K562 (cell line): ENCODE results near the gene CYB5R3. TPM values are rescaled to one million over a fixed set of nuclear protein-coding genes. Genes with fewer than 3 reads are reported as not detected.

Experiments
- ATAC-seq: fragments of 200-7000 bp; cut with Tn5 transposase; 3 replicates; pipeline ENCODE4 v1.9.1; 2020; ENCODE audit warnings: moderate library complexity
- BruUV-seq: library from RNA; stranded (reverse); fragments of 400-500 nt; replicated peaks from 2 replicates; lab custom pipeline; 2021; lab: Mats Ljungman, UMichigan
- CTCF ChIA-PET: fragments of 300-600 bp; formaldehyde crosslinking; extraction: SDS; loops from one replicate; lab custom pipeline; 2021; ENCODE audit warnings: low intra/inter-chr PET ratio; lab: Yijun Ruan, JAX
- POLR2A ChIA-PET: fragments of 300-600, 350-650 bp; sonication (Branson Sonifier 250); formaldehyde crosslinking; extraction: SDS; loops from one replicate; lab custom pipeline; 2021; ENCODE audit warnings: antibody characterized with exemption, inconsistent platforms; lab: Yijun Ruan, JAX
- DNase-seq, 4 experiments: peaks; one replicate each; pipeline versions ENCODE4 v3.0.0 to v3.0.0-alpha.2; 2011 to 2018; ENCODE audit warnings: low spot score in 3 of 4, mixed read lengths in 3 of 4; ENCODE audit errors: extremely low read depth in 1 of 4
- FAIRE-seq: peaks from 2 replicates; lab custom pipeline; 2011; peaks lifted over from hg19 to GRCh38; lab: Jason Lieb, UNC
- H2AFZ ChIP-seq: 2 replicates; pipeline ENCODE4 v1.6.0; 2011; ENCODE audit warnings: low read depth, low read length, control low read depth, inconsistent platforms
- H3K27ac ChIP-seq: fragments of 200-600 bp; 3 replicates; pipeline ENCODE4 v1.8.0; 2011; ENCODE audit warnings: low read depth, mild to moderate bottlenecking, control low read depth, inconsistent platforms, low read length, moderate library complexity, mixed read lengths; ENCODE audit errors: extremely low read depth
- H3K27me3 ChIP-seq, 2 experiments: fragments of 300-600 bp in 1 of 2; 2 replicates in 1 of 2; 3 replicates in 1 of 2; pipeline versions ENCODE4 v1.6.0 to v1.8.0; 2011; ENCODE audit warnings: inconsistent platforms in 2 of 2, low read length in 2 of 2, mild to moderate bottlenecking in 1 of 2, mixed read lengths in 1 of 2, moderate library complexity in 1 of 2; ENCODE audit not compliant: control insufficient read depth in 2 of 2, insufficient read depth in 2 of 2
- H3K36me3 ChIP-seq: fragments of 300-600 bp; 3 replicates; pipeline ENCODE4 v1.8.0; 2011; ENCODE audit warnings: mild to moderate bottlenecking, low read length, inconsistent platforms; ENCODE audit not compliant: control insufficient read depth, insufficient read depth
- H3K4me1 ChIP-seq, 2 experiments: fragments of 200-600 bp in 1 of 2; replicated peaks in 1 of 2; 2 replicates in 1 of 2; 3 replicates in 1 of 2; pipeline versions ENCODE4 v1.5.1 to v1.8.0; 2011; ENCODE audit warnings: inconsistent platforms in 2 of 2, low read length in 2 of 2, mild to moderate bottlenecking in 1 of 2, mixed read lengths in 1 of 2, moderate library complexity in 1 of 2; ENCODE audit not compliant: control insufficient read depth in 2 of 2, insufficient read depth in 2 of 2
- H3K4me2 ChIP-seq: 2 replicates; pipeline ENCODE4 v1.6.1; 2011; ENCODE audit warnings: low read length, control low read depth, inconsistent platforms, mixed read lengths; ENCODE audit not compliant: insufficient read depth
- H3K4me3 ChIP-seq: fragments of 200-600 bp; sonication (generic), shearing (Covaris generic); 2 replicates; pipeline ENCODE4 v1.5.1; 2016; ENCODE audit warnings: control low read depth, inconsistent platforms
- H3K79me2 ChIP-seq: fragments of 200-600 bp; 3 replicates; pipeline ENCODE4 v1.8.0; 2011; ENCODE audit warnings: low read length, inconsistent platforms; ENCODE audit not compliant: control insufficient read depth, insufficient read depth
- H3K9ac ChIP-seq, 2 experiments: 2 replicates each; pipeline versions ENCODE4 v1.6.0 to v1.6.1; 2011; ENCODE audit warnings: low read depth in 2 of 2, low read length in 2 of 2, control low read depth in 1 of 2, inconsistent platforms in 1 of 2, mild to moderate bottlenecking in 1 of 2, mixed read lengths in 1 of 2; ENCODE audit not compliant: insufficient read depth in 1 of 2
- H3K9me1 ChIP-seq: one replicate; pipeline ENCODE4 v1.6.0; 2011; ENCODE audit warnings: inconsistent platforms, mild to moderate bottlenecking, low read length, moderate library complexity; ENCODE audit not compliant: control insufficient read depth, insufficient read depth
- H3K9me3 ChIP-seq: replicated peaks from 2 replicates; pipeline ENCODE4 v1.5.1; 2011; ENCODE audit warnings: low read depth, low read length, inconsistent platforms; ENCODE audit not compliant: control insufficient read depth, insufficient read depth
- H4K20me1 ChIP-seq: replicated peaks from 2 replicates; pipeline ENCODE4 v1.6.1; 2011; ENCODE audit warnings: low read length, inconsistent platforms, mixed read lengths; ENCODE audit not compliant: control insufficient read depth, insufficient read depth
- ATF3 ChIP-seq, 2 experiments: fragments of 450-650 bp in 1 of 2; sonication (generic) in 1 of 2; formaldehyde crosslinking in 1 of 2; IDR thresholded peaks in 1 of 2; conservative IDR thresholded peaks in 1 of 2; 2 replicates each; pipeline versions ENCODE4 v1.6.1 to v1.8.1; 2016 to 2023; ENCODE audit warnings: mild to moderate bottlenecking in 2 of 2, moderate library complexity in 2 of 2, inconsistent platforms in 1 of 2, missing genetic modification reagents in 1 of 2
- JUND ChIP-seq, 2 experiments: IDR thresholded peaks; 2 replicates in 1 of 2; 3 replicates in 1 of 2; pipeline ENCODE4 v1.6.1; 2011; ENCODE audit warnings: borderline replicate concordance in 2 of 2, low read depth in 2 of 2, low read length in 2 of 2, improper control_type of control experiment in 1 of 2, missing biosample characterization in 1 of 2, missing genetic modification characterization in 1 of 2, missing genetic modification reagents in 1 of 2
- PHB ChIP-seq: fragments of 250-450 bp; sonication (Bioruptor Pico); IDR thresholded peaks from 2 replicates; pipeline ENCODE4 v1.5.0; 2021
- TBP ChIP-seq: optimal IDR thresholded peaks from 2 replicates; pipeline ENCODE3; 2011; ENCODE audit warnings: low read depth, low read length, improper control_type of control experiment
- THRB ChIP-seq: fragments of 450-650 bp; formaldehyde crosslinking; conservative IDR thresholded peaks from 2 replicates; pipeline ENCODE4 v1.4.0; 2022; ENCODE audit warnings: mild to moderate bottlenecking, missing genetic modification characterization
- ZFP36 ChIP-seq: fragments of 150-350 bp; IDR thresholded peaks from 2 replicates; pipeline ENCODE4 v1.6.1; 2018; ENCODE audit warnings: low read length, low read depth; ENCODE audit not compliant: partially characterized antibody
- WGBS: fragments of 100-300 bp; shearing (Covaris generic); methylation state at CpG from one replicate; pipeline ENCODE4 v1.1.6; 2016; ENCODE audit warnings: low coverage, mixed read lengths; ENCODE audit not compliant: insufficient coverage; ENCODE audit errors: missing lambda C conversion rate; 5-methylcytosine and 5-hydroxymethylcytosine counted together
- in situ Hi-C: fragments of 300-500 bp; cut with MboI; formaldehyde crosslinking; loops from 4 replicates; pipeline ENCODE4 v1.15.0; 2018; ENCODE audit warnings: inconsistent platforms, mixed read lengths
- intact Hi-C: fragments of 100-400 bp; cut with micrococcal nuclease; formaldehyde crosslinking; loops from 2 replicates; pipeline ENCODE4 v1.14.2; 2022
- polyA plus RNA-seq, 8 experiments: library from polyadenylated mRNA; depleted of rRNA in 4 of 8; stranded (reverse) in 5 of 8; unstranded in 3 of 8; fragments of >200 nt; fragmentation: Nextera tagmentation in 2 of 8; fragmentation: Illumina TruSeq in 1 of 8; extraction: Ambion mirVana in 2 of 8; extraction: Trizol in 1 of 8; gene quantifications; 2 replicates each; pipeline versions ENCODE4 v1.2.1 to v1.2.3, GENCODE V29; 2011 to 2014; ENCODE audit warnings: inconsistent platforms in 1 of 8, missing spikeins in 1 of 8
- total RNA-seq, 7 experiments: library from RNA; depleted of rRNA in 6 of 7; stranded (reverse); fragments of >200 nt in 6 of 7; fragmentation: Illumina TruSeq in 2 of 7; extraction: Trizol in 2 of 7; gene quantifications; 2 replicates each; pipeline versions ENCODE4 v1.2.1 to v1.2.3, GENCODE V29; 2011 to 2021; ENCODE audit warnings: low replicate concordance in 1 of 7

Gene CYB5R3
- total and polyA plus RNA-seq, 9 of the 15 experiments (the other 6 are each of a cell fraction or from before 2014, with no cell fraction given), result 1.4 to 66.8 (median 23.4) TPM

- ATAC-seq (no peak), DNase-seq (no peak), FAIRE-seq (no peak)
- no TSS peak for BruUV-seq
- ChIA-PET POLR2A (no interaction called here), CTCF (no interaction called here)
- peaks cover 0 to 29% of the 10 kb centered on the region in 2 experiments; a peak in 4 of 5 replicates for H3K4me1 ChIP-seq
- no peaks in the 10 kb centered on the region for H3K36me3 ChIP-seq
- H2AFZ ChIP-seq, result no peak overlapping the region
- H3K4me3 ChIP-seq, result no peak overlapping the region
- no peak overlapping the region for H3K27ac ChIP-seq
- intact Hi-C loops (loop anchor here (10.0 kb wide), 1 partner anchor 73 kb away; no protein-coding TSS in a partner anchor), in situ Hi-C loops (no loop called here)
- TF ChIP-seq PHB (CRISPR knock-in tag), result no peak
- no peak for TF ChIP-seq TBP
- no peak for TF ChIP-seq THRB (CRISPR knock-in tag)
- peak; percentile 61 for TF ChIP-seq ZFP36
- TF ChIP-seq JUND (IDR thresholded peaks at IDR 0.05; ENCODE audit: borderline replicate concordance, low read depth, low read length), result no peak
- no peak for TF ChIP-seq JUND (tag; IDR thresholded peaks at IDR 0.05; ENCODE audit: borderline replicate concordance, low read depth, low read length)
- peak; percentile 24; the same call in 1 of the 2 replicates for TF ChIP-seq ATF3 (IDR thresholded peaks at IDR 0.05)
- TF ChIP-seq ATF3 (CRISPR knock-in tag; conservative IDR thresholded peaks at IDR 0.05), result no peak
- WGBS, result 56% methylated on average over 8 of the region's 16 CpGs
- no peaks in the 10 kb centered on the region for H3K9me1 ChIP-seq
- no peaks in the 10 kb centered on the region for H3K79me2 ChIP-seq
- no peak overlapping the region for H3K9ac ChIP-seq
- no peak overlapping the region for H3K4me2 ChIP-seq
- H3K9me3 ChIP-seq, result no peaks in the 10 kb centered on the region
- H4K20me1 ChIP-seq, result no peaks in the 10 kb centered on the region
- peaks cover 0 to 23% of the 10 kb centered on the region in 2 experiments; a peak in 1 of 5 replicates for H3K27me3 ChIP-seq
Measured at GRCh38 chr22:42697542-42698013, 48.4 kb upstream of the CYB5R3 start.
